DMS114 treated with DMSO at 0.1 percent for 48 hours (cell line): ENCODE results near the gene MYL10.

ENCODE experiments used
- DNase-seq: peaks from one replicate; lab custom pipeline; 2025; ENCODE audit not compliant: unreplicated experiment; lab: John Stamatoyannopoulos, UW

MYL10 gene

GRCh38 chr7:101598986-101599771 is 29.9 kb downstream of the MYL10 start:
- DNase-seq = no peak

- DNase-seq = no peak
Observed at GRCh38 chr7:101598422-101598985, 30.6 kb downstream of the MYL10 start.

- DNase-seq = no peak
Observed at GRCh38 chr7:101597941-101598340, 31.2 kb downstream of the MYL10 start.

GRCh38 chr7:101596898-101597297 is 32.2 kb downstream of the MYL10 start:
- DNase-seq = no peak

GRCh38 chr7:101595766-101596537 is 33.1 kb downstream of the MYL10 start:
- no peak for DNase-seq

GRCh38 chr7:101595246-101595645 is 33.9 kb downstream of the MYL10 start:
- DNase-seq = no peak

- DNase-seq = no peak
Observed at GRCh38 chr7:101594790-101595189, 34.3 kb downstream of the MYL10 start.

GRCh38 chr7:101593556-101593955 is 35.5 kb downstream of the MYL10 start:
- no peak for DNase-seq

- DNase-seq = no peak
Observed at GRCh38 chr7:101591504-101591903, 37.6 kb downstream of the MYL10 start.

- no peak for DNase-seq
Observed at GRCh38 chr7:101590663-101591435, 38.2 kb downstream of the MYL10 start.

- DNase-seq = no peak
Observed at GRCh38 chr7:101589976-101590662, 39.0 kb downstream of the MYL10 start.

- DNase-seq = no peak
Observed at GRCh38 chr7:101589052-101589451, 40.0 kb downstream of the MYL10 start.

- no peak for DNase-seq
Observed at GRCh38 chr7:101588131-101588935, 40.8 kb downstream of the MYL10 start.

GRCh38 chr7:101586906-101587677 is 42.0 kb downstream of the MYL10 start:
- no peak for DNase-seq

GRCh38 chr7:101586078-101586905 is 42.8 kb downstream of the MYL10 start:
- DNase-seq = no peak

- DNase-seq = no peak
Observed at GRCh38 chr7:101582971-101583370, 46.1 kb downstream of the MYL10 start.

- no peak for DNase-seq
Observed at GRCh38 chr7:101581891-101582290, 47.2 kb downstream of the MYL10 start.

GRCh38 chr7:101580596-101580995 is 48.5 kb downstream of the MYL10 start:
- no peak for DNase-seq
